ENCODE measurements around the gene SLC16A9. TPM values are rescaled to one million over a fixed set of nuclear protein-coding genes. Genes with fewer than 3 reads are reported as not detected.

The SLC16A9 gene
- total RNA-seq, 1 experiment from 2014 or later, result 4.1 TPM

DNA sequence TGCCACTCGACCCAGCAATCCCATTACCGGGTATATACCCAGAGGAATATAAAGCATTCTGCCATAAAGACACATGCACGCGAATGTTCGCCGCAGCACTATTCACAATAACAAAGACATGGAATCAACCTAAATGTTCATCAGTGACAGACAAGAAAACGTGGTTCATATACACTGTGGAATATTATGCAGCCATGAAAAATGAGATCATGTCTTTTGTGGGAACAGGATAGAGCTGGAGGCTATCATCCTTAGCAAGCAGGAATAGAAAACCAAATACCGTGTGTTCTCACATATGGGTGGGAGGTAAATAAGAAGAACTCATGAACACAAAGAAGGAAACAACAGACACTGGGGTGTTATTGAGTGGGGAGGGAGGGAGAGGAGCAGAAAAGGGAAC, 84.7 kb downstream of the SLC16A9 start:
- Histone ChIP-seq H4K91ac (ENCODE audit: insufficient read length, low read depth, low read length) (no peak overlapping the region), H3K9me3 (ENCODE audit: control insufficient read depth, low read depth, low read length) (no peaks in the 10 kb centered on the region), H3K56ac (ENCODE audit: insufficient read length, low read depth, low read length) (no peak overlapping the region), H3K4ac (ENCODE audit: low read depth, low read length) (no peak overlapping the region), H3K4me2 (ENCODE audit: insufficient read depth, insufficient read length, low read length) (no peak overlapping the region), H3K14ac (ENCODE audit: insufficient read depth, low read length) (no peak overlapping the region), H3K9ac (ENCODE audit: extremely low read depth, insufficient read length, low read length) (no peak overlapping the region), H4K5ac (ENCODE audit: insufficient read length, low read depth, low read length) (no peak overlapping the region), H2BK15ac (ENCODE audit: low read depth, low read length) (no peak overlapping the region), H4K20me1 (ENCODE audit: control insufficient read depth, insufficient read depth, insufficient read length) (no peaks in the 10 kb centered on the region), H4K8ac (replicated peaks; ENCODE audit: insufficient read length, low read depth, low read length) (no peak overlapping the region), H3K27me3 (ENCODE audit: insufficient read depth, low read length) (no peaks in the 10 kb centered on the region), H3T11ph (ENCODE audit: low read length) (no peak overlapping the region), H3K23me2 (ENCODE audit: insufficient read length, low read depth, low read length, poor library complexity, severe bottlenecking) (peaks cover 3% of the 10 kb centered on the region), H2AK5ac (ENCODE audit: insufficient read length, low read length) (no peak overlapping the region), H2BK12ac (ENCODE audit: insufficient read length, low read depth, low read length) (no peak overlapping the region), H3K4me1 (ENCODE audit: insufficient read depth, low read length) (0 out of 2 replicates have a peak, but pooled peaks cover 2% of the 10 kb centered on the region), H3K27ac (ENCODE audit: insufficient read length, low read depth, low read length) (no peak overlapping the region), H2BK120ac (ENCODE audit: low read depth, low read length, poor library complexity, severe bottlenecking) (no peak overlapping the region), H3K79me1 (ENCODE audit: insufficient read depth, low read depth, low read length, poor library complexity, severe bottlenecking) (no peaks in the 10 kb centered on the region), H2AFZ (ENCODE audit: low read length) (no peak overlapping the region), H3K18ac (ENCODE audit: insufficient read length, low read depth, low read length) (no peak overlapping the region), H2BK5ac (ENCODE audit: insufficient read length, low read length) (no peak overlapping the region), H3K23ac (ENCODE audit: insufficient read length, low read depth, low read length) (no peak overlapping the region), H3K79me2 (ENCODE audit: insufficient read depth, low read length) (no peaks in the 10 kb centered on the region), H2BK20ac (ENCODE audit: low read depth, low read length, poor library complexity, severe bottlenecking) (no peak overlapping the region)
- Mint-ChIP-seq H3K4me1 (peaks cover 33 to 45% of the 10 kb centered on the region in 2 experiments), H3K27ac (no peak overlapping the region), H3K9me3 (peaks cover 0 to 3% of the 10 kb centered on the region in 2 experiments; a peak in 2 of 5 replicates), H3K4me3 (no peak overlapping the region), H3K27me3 (ENCODE audit: low read depth) (no peaks in the 10 kb centered on the region), H3K36me3 (ENCODE audit: insufficient read depth in 1 of 3, low read depth in 3 of 3) (no peaks in the 10 kb centered on the region)
- TF ChIP-seq, protein P1, sequence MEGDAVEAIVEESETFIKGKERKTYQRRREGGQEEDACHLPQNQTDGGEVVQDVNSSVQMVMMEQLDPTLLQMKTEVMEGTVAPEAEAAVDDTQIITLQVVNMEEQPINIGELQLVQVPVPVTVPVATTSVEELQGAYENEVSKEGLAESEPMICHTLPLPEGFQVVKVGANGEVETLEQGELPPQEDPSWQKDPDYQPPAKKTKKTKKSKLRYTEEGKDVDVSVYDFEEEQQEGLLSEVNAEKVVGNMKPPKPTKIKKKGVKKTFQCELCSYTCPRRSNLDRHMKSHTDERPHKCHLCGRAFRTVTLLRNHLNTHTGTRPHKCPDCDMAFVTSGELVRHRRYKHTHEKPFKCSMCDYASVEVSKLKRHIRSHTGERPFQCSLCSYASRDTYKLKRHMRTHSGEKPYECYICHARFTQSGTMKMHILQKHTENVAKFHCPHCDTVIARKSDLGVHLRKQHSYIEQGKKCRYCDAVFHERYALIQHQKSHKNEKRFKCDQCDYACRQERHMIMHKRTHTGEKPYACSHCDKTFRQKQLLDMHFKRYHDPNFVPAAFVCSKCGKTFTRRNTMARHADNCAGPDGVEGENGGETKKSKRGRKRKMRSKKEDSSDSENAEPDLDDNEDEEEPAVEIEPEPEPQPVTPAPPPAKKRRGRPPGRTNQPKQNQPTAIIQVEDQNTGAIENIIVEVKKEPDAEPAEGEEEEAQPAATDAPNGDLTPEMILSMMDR (conservative IDR thresholded peaks at IDR 0.05), result no peak
- no CpG with 5 or more reads among the region's 8 CpGs for WGBS (ENCODE audit: extremely low coverage, insufficient read length, low lambda C conversion rate)
- DNase-seq, result no peak

Measured in H9 (cell line).